Bronchial epithelial cell (primary cell): ENCODE data around the gene EPHB1. TPM values are rescaled to one million over a fixed set of nuclear protein-coding genes. Genes with fewer than 3 reads are reported as not detected.

Experiments
- DNase-seq: peaks from one replicate; pipeline ENCODE4 v3.0.0-alpha.2; 2010; ENCODE audit warnings: low read depth
- FAIRE-seq: peaks from 2 replicates; lab custom pipeline; 2011; peaks lifted over from hg19 to GRCh38; lab: Jason Lieb, UNC
- H3K27me3 ChIP-seq: 2 replicates; pipeline ENCODE4 v1.5.1; 2011; ENCODE audit warnings: low read length; ENCODE audit not compliant: control insufficient read depth, insufficient read depth
- H3K36me3 ChIP-seq: 2 replicates; pipeline ENCODE4 v1.5.1; 2011; ENCODE audit warnings: low read length; ENCODE audit not compliant: control insufficient read depth, insufficient read depth
- H3K4me3 ChIP-seq: 2 replicates; pipeline ENCODE4 v1.5.1; 2011; ENCODE audit warnings: mild to moderate bottlenecking, low read depth, low read length, control low read depth
- CTCF ChIP-seq: IDR thresholded peaks from 2 replicates; pipeline ENCODE4 v1.5.1; 2011; ENCODE audit warnings: mild to moderate bottlenecking, moderate library complexity, low read length, control low read depth, inconsistent platforms; ENCODE audit not compliant: insufficient read depth, severe bottlenecking
- total RNA-seq: library from RNA; depleted of rRNA; stranded (reverse); fragments of >200 nt; gene quantifications from 2 replicates; pipeline ENCODE4 v1.2.1, GENCODE V29; 2014

EPHB1 gene
- total RNA-seq, 1 donor from 2014 or later: under 0.01 TPM

GRCh38 chr3:135199137-135199536 is 404.1 kb downstream of the EPHB1 start:
- no peak for TF ChIP-seq CTCF
- DNase-seq: no peak
- Histone ChIP-seq H3K36me3 (no peaks in the 10 kb centered on the region), H3K27me3 (no peaks in the 10 kb centered on the region), H3K4me3 (no peak overlapping the region)
- FAIRE-seq: no peak

- FAIRE-seq (no peak), DNase-seq (no peak)
- no peak for TF ChIP-seq CTCF
- Histone ChIP-seq H3K27me3 (no peaks in the 10 kb centered on the region), H3K36me3 (no peaks in the 10 kb centered on the region), H3K4me3 (no peak overlapping the region)
Measured at GRCh38 chr3:135203026-135203425, 408.0 kb downstream of the EPHB1 start.

- H3K27me3 ChIP-seq: no peaks in the 10 kb centered on the region
- no peak for TF ChIP-seq CTCF
- no peaks in the 10 kb centered on the region for H3K36me3 ChIP-seq
- H3K4me3 ChIP-seq: no peak overlapping the region
- DNase-seq (no peak), FAIRE-seq (no peak)
Measured at GRCh38 chr3:135213213-135213612, 418.2 kb downstream of the EPHB1 start.

- Histone ChIP-seq H3K4me3 (no peak overlapping the region), H3K27me3 (no peaks in the 10 kb centered on the region), H3K36me3 (no peaks in the 10 kb centered on the region)
- TF ChIP-seq CTCF: no peak
- FAIRE-seq (no peak), DNase-seq (no peak)
Measured at GRCh38 chr3:135213822-135214221, 418.8 kb downstream of the EPHB1 start.

- no peak for TF ChIP-seq CTCF
- FAIRE-seq: peak; percentile 50
- H3K27me3 ChIP-seq: no peaks in the 10 kb centered on the region
- no peak overlapping the region for H3K4me3 ChIP-seq
- no peak for DNase-seq
- no peaks in the 10 kb centered on the region for H3K36me3 ChIP-seq
Measured at GRCh38 chr3:135214400-135214799, 419.3 kb downstream of the EPHB1 start.

- DNase-seq (peak; percentile 45), FAIRE-seq (no peak)
- no peak for TF ChIP-seq CTCF
- no peaks in the 10 kb centered on the region for H3K27me3 ChIP-seq
- no peaks in the 10 kb centered on the region for H3K36me3 ChIP-seq
- no peak overlapping the region for H3K4me3 ChIP-seq
Measured at GRCh38 chr3:135215516-135215915, 420.5 kb downstream of the EPHB1 start.
